MM.1S (cell line): ENCODE measurements around the gene MKNK1.

Experiments used
- EZH2phosphoT487 ChIP-seq: fragments of 300-600 bp; sonication (generic); IDR thresholded peaks from 2 replicates; pipeline ENCODE4 v1.6.1; 2018; ENCODE audit warnings: antibody characterized with exemption, low read length
- TF ChIP-seq, protein P1 (sequence below): fragments of 300-600 bp; sonication (generic); IDR thresholded peaks from 2 replicates; pipeline ENCODE4 v1.5.1; 2016; ENCODE audit warnings: antibody characterized with exemption, low read length, mixed read lengths

DNA sequence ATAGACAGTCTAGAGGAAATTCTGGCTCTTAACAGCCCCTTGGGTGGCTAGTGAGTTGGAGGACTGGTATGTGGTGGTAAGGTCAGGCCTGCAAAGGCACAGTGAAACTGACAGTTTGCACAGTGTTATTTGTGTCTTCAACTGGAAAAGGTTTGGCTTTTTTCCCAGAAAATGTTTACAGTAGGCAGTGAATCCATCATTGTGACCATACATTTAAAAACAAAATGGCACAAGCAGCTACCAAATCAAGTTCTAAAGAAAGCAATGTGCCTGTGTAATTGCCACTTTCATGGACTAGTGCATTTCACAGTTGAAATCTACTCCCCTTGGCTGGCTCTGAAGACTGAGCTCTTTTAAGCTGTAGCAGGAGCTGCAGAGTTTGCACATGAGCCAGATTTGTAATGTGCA, 39.3 kb upstream of the MKNK1 start:
- TF ChIP-seq, protein P1, sequence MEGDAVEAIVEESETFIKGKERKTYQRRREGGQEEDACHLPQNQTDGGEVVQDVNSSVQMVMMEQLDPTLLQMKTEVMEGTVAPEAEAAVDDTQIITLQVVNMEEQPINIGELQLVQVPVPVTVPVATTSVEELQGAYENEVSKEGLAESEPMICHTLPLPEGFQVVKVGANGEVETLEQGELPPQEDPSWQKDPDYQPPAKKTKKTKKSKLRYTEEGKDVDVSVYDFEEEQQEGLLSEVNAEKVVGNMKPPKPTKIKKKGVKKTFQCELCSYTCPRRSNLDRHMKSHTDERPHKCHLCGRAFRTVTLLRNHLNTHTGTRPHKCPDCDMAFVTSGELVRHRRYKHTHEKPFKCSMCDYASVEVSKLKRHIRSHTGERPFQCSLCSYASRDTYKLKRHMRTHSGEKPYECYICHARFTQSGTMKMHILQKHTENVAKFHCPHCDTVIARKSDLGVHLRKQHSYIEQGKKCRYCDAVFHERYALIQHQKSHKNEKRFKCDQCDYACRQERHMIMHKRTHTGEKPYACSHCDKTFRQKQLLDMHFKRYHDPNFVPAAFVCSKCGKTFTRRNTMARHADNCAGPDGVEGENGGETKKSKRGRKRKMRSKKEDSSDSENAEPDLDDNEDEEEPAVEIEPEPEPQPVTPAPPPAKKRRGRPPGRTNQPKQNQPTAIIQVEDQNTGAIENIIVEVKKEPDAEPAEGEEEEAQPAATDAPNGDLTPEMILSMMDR, result no peak
- TF ChIP-seq EZH2phosphoT487, result no peak
